NCI-H128 (cell line): ENCODE data around the gene SKIDA1.

Experiments
- DNase-seq: peaks from one replicate; lab custom pipeline; 2025; ENCODE audit not compliant: unreplicated experiment; lab: John Stamatoyannopoulos, UW

SKIDA1 gene

DNA sequence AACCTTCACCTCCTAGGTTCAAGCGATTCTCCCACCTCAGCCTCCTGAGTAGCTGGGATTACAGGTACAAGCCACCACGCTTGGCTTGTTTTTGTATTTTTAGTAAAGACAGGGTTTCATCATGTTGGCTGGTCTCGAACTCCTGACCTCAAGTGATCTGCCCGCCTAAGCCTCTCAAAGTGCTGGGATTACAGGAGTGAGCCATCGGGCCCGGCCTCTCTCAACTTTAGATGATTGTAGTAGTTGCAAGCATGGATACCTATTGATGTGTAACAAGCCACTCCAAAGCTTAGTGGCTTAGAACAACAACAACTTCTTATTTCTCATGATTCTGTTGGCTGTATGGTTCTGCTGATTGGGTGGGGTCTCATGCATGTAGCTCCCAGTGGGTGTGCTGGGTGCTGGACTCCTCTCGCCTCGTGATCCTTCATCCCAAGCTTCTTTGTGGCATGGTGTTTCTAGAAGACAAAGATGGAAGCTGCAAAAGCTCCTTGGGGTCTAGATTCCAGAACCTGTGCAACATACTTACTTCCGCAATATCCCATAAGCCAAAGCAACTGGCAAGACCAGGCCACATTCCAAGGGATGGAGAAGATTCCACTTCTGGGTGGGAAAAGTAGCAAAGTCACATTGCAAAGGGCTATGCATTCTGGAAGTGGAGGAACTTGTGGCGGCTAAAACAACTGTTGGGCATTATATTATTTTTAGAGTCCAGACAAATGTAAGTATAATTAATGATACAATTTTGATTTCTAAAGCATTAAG lies 37.9 kb downstream of the SKIDA1 start:
- no peak for DNase-seq

DNA sequence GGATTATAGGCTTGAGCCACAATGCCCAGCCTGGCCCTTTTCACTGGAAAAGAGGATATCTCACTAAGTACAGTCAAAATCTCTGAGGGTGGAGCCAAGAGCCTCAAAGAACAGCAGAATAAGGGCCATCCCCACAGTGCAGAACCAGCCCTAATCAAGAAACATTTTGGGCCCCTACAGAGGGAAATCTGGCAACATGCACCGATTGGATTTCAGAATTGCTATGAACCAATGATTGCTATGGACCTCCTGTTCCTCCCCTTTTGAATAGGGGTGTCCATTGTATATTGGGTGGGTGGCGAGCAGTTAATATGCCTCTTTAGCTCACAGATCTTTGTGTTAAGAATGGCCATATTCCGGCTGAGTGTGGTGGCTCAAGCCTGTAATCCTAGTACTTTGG lies 42.7 kb downstream of the SKIDA1 start:
- DNase-seq = no peak

DNA sequence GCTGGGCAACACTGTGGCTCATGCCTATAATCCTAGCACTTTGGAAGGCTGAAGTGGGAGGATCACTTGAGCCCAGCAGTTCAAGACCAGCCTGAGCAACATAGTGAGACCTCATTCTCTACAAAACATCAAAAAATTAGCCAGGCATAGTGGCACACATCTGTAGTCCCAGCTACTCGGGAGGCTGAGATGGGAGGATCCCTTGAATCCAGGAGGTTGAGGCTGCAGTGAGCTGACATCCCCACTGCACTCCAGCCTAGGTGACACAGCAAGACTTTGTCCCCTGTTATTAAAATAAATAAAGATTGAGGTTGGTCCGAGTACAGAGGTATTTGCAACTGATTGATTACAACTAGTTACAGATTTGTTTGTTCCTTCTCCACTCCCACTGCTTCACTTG lies 44.1 kb downstream of the SKIDA1 start:
- DNase-seq = no peak

DNA sequence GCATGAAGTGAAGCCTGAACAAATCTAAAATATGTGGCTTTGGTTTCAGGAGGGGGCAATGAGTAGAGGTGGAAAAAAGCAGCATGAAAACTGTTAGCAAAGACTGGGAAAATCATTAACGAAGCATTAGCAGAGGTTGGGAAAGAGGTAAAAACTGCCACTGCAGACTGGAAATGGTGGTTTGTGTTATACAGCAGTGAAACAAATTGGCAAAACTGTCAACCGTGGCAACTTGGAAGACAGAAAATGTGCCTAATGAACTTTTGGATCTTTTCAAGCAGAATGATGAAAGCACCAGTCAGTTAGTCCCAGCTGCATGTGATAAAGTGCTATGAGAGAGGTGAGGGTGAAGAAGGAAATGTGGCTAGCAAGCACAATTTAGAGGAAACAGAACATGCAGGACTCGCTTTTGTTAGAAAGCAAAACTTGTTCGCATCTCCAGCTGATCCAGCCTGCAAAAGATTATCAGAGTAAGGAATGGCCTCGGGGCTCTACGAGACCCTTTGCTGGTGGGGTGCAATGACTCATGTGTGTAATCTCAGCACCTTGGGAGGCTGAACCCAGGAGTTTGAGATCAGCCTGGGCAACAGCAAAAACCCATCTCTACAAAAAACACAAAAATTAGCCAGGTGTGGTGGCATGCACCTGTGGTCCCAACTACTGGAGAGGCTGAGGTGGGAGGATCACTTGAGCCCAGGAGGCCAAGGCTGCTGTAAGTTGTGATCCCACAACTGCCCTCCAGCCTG lies 45.7 kb downstream of the SKIDA1 start:
- DNase-seq = no peak

DNA sequence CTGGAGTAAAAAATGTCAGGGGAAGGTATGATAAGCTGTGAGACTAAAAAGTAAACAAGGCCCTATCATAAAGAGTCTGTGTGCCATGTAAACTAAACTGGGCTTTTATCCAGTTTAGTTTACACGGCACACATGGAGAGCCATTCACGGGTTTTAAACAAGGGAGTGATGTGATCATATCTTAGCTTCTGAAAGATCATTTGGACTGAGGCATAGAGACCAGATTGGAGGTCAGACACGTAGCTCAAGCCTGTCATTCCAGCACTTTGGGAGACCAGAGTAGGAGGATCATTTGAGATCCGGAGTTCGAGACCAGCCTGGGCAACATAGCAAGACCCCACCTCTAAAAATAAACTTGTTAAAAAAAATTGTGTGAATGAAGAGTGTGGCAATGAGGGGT lies 50.1 kb downstream of the SKIDA1 start:
- DNase-seq = no peak

DNA sequence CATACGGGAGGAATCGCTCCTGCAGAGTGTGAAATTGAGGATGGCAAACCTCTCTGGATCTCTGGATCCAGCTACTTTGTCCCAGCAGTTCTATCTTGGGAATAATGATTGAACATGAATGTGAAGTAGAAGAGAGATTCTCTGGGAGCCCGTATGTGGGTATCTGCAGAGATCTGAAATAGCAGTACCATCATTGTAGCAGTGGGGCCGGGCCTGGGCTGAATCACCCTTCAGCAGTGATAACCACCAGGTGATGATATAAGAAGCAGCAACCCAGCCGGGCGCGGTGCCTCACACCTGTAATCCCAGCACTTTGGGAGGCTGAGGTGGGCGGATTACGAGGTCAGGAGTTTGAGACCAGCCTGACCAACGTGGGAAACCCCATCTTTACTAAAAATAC lies 51.9 kb downstream of the SKIDA1 start:
- DNase-seq = no peak

DNA sequence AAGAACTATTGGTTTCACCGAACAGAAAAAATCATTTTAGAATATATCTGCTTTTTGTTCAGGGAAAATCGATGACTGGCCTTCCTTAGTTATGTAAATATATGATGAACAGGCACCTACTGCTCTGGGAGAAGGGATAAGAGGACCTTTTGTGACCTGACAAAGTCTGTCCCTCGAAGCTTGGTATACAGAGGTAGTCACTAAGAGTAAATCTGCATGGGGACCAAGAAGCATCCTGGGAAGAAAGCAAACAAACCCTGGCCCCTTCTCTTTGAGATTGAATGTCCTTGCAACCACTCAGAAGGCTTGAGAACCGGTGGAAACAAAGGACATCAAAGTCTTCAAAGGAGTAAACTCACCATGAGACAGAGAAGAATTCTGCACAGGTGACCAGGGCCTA lies 52.3 kb downstream of the SKIDA1 start:
- DNase-seq = no peak

DNA sequence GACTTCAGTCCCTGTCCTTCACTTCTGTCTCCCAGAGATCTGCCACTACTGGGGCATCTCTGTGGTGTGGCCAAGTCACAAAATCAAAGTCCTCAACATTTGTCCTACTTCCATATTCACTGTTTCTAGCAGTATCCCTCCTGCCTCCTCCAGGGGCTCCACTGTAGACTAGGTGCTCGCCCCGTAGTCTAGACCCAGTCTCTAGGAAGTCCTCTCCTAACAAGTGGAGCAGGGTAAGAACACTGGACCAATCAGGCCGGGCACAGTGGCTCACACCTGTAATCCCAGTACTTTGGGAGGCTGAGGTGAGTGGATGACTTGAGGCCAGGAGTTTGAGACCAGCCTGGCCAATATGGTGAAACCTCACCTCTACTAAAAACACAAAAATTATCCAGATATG lies 57.4 kb downstream of the SKIDA1 start:
- DNase-seq = no peak

DNA sequence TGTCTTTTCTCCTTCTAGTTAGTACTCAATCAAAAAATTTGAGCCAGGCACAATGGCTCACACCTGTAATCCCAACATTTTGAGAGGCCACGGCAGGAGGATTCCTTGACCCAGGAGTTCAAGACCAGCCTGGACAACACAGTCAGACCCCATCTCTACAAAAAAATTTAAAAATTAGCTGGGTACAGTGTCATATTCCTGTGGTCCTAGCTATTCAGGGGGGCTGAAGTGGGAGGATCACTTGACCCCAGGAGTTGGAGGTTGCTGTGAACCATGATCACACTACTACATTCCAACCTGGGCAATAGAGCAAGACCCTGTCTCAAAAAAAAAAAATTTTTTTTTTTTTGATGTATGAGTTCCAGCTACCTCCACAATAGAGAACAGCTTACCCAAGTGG lies 57.8 kb downstream of the SKIDA1 start:
- DNase-seq = no peak

DNA sequence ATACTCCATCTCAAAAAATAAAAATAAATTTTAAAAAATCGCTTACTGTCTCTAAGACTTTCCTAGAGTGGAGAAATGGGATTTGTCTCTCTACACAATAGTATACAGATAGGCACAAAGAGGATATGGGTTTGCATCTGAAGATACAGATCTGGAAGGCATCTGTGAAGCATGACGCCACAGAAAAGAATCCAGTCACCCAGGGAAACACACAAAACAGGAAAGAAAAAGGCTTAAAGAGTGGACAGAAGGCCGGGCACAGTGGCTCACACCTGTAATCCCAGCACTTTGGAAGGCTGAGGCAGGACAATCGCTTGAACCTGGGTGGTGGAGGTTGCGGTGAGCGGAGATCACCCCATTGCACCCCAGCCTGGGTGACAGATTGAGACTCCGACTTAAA lies 61.3 kb downstream of the SKIDA1 start:
- DNase-seq = no peak
